Stimulated activated naive CD8-positive, alpha-beta T cell treated with anti-CD3 and anti-CD28 coated beads, Interleukin-15, Interleukin-2, amounts not matched to agents 100 ng/mL and 50 ng/mL, for 24 hours (primary cell): ENCODE measurements around the gene S100A14.

Source experiments
- H3K27ac Mint-ChIP-seq: one replicate; pipeline ENCODE4 v1.8.0; 2021; ENCODE audit warnings: mild to moderate bottlenecking, mixed read lengths
- H3K27me3 Mint-ChIP-seq: one replicate; pipeline ENCODE4 v1.8.0; 2021; ENCODE audit warnings: mixed read lengths
- H3K36me3 Mint-ChIP-seq: one replicate; pipeline ENCODE4 v1.8.0; 2021; ENCODE audit warnings: low read depth, mixed read lengths
- H3K4me1 Mint-ChIP-seq: one replicate; pipeline ENCODE4 v1.8.0; 2021; ENCODE audit warnings: low read depth, mixed read lengths
- H3K4me3 Mint-ChIP-seq: one replicate; pipeline ENCODE4 v1.8.0; 2021; ENCODE audit warnings: mild to moderate bottlenecking, mixed read lengths
- H3K9me3 Mint-ChIP-seq: one replicate; pipeline ENCODE4 v1.8.0; 2021; ENCODE audit warnings: mixed read lengths

Gene S100A14

GRCh38 chr1:153572569-153573015 lies 43.5 kb downstream of the S100A14 start:
- Mint-ChIP-seq H3K27ac (peak overlapping the region; percentile 85), H3K4me1 (peaks cover 50% of the 10 kb centered on the region), H3K36me3 (no peaks in the 10 kb centered on the region), H3K27me3 (peaks cover 16% of the 10 kb centered on the region), H3K9me3 (no peaks in the 10 kb centered on the region), H3K4me3 (no peak overlapping the region)

GRCh38 chr1:153571706-153572105 lies 44.4 kb downstream of the S100A14 start:
- H3K9me3 Mint-ChIP-seq, result no peaks in the 10 kb centered on the region

DNA sequence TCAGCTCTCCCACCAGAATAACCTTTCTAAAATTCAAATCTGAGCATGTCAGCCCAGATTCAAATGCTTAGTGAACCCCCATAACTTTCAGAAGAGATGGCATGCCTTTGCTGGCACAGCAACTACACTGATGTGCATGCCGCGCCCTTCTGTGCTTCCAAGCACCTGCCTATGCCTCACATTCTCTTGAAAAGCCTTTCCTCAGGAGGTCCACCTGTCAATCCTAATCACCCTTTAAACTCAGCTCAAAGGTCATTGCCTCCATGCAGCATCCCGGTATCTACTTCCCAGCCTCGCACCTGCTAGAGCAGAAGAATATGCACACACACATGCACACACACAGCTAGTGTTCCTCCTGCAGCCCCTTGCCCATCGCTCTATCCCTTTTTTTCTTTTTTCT lies 45.3 kb downstream of the S100A14 start:
- no peaks in the 10 kb centered on the region for H3K9me3 Mint-ChIP-seq
- peaks cover 7% of the 10 kb centered on the region for H3K27me3 Mint-ChIP-seq
- no peak overlapping the region for H3K4me3 Mint-ChIP-seq
- H3K4me1 Mint-ChIP-seq, result peaks cover 66% of the 10 kb centered on the region
- H3K36me3 Mint-ChIP-seq, result no peaks in the 10 kb centered on the region
- H3K27ac Mint-ChIP-seq, result no peak overlapping the region

More at GRCh38 chr1:153571706-153572105, 44.4 kb downstream of the S100A14 start:
- H3K4me3 Mint-ChIP-seq, result no peak overlapping the region
- no peak overlapping the region for H3K27ac Mint-ChIP-seq
- peaks cover 58% of the 10 kb centered on the region for H3K4me1 Mint-ChIP-seq
- no peaks in the 10 kb centered on the region for H3K36me3 Mint-ChIP-seq
- peaks cover 13% of the 10 kb centered on the region for H3K27me3 Mint-ChIP-seq

GRCh38 chr1:153569465-153569864 lies 46.7 kb downstream of the S100A14 start:
- Mint-ChIP-seq H3K9me3 (no peaks in the 10 kb centered on the region), H3K4me3 (no peak overlapping the region), H3K4me1 (peaks cover 78% of the 10 kb centered on the region), H3K36me3 (no peaks in the 10 kb centered on the region), H3K27ac (no peak overlapping the region), H3K27me3 (peaks cover 7% of the 10 kb centered on the region)

DNA sequence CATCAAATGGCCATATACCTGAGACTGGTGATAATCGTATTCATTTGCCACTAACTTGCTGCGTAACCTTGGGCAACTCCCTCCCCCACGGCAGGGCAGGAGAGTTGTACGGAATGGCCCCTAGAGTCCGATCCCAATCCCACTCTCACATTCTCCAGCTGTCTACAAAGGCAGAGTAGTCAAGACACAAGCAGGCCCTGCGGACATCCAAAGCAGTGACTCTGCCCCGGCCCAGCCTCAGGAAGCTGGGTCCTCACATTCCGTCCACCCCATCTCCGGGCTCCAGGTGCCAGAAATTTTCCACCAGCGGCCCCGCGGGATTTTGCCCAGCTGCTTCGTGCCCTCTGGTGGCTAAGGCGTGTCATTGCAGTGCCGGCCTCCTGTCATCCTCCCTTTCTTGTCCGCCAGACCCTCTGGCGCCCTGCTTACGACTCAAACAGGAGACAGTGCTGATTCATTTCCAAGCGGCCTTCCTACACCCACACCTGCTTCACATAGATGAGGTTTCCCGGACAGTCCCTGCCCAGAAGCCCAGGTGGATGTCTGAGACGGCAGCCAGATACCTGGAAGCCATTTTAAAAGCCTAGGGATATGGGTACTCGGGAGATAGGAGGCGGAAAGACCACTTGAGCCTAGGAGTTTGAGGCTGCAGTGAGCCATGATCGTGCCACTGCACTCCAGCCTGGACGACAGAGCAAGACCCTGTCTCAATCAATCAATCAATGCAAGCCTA lies 47.6 kb downstream of the S100A14 start:
- Mint-ChIP-seq H3K36me3 (no peaks in the 10 kb centered on the region), H3K27me3 (peaks cover 7% of the 10 kb centered on the region), H3K4me3 (peak overlapping the region; percentile 45), H3K4me1 (peaks cover 76% of the 10 kb centered on the region), H3K27ac (peak overlapping the region; percentile 81), H3K9me3 (no peaks in the 10 kb centered on the region)

GRCh38 chr1:153567621-153568366 lies 48.3 kb downstream of the S100A14 start:
- Mint-ChIP-seq H3K36me3 (no peaks in the 10 kb centered on the region), H3K9me3 (no peaks in the 10 kb centered on the region), H3K27ac (peak overlapping the region; percentile 81), H3K4me1 (peaks cover 69% of the 10 kb centered on the region), H3K27me3 (peaks cover 7% of the 10 kb centered on the region), H3K4me3 (peak overlapping the region; percentile 42)

GRCh38 chr1:153566414-153567371 lies 49.4 kb downstream of the S100A14 start:
- peak overlapping the region; percentile 58 for H3K4me3 Mint-ChIP-seq
- H3K27ac Mint-ChIP-seq, result peak overlapping the region; percentile 98
- H3K27me3 Mint-ChIP-seq, result peaks cover 7% of the 10 kb centered on the region

DNA sequence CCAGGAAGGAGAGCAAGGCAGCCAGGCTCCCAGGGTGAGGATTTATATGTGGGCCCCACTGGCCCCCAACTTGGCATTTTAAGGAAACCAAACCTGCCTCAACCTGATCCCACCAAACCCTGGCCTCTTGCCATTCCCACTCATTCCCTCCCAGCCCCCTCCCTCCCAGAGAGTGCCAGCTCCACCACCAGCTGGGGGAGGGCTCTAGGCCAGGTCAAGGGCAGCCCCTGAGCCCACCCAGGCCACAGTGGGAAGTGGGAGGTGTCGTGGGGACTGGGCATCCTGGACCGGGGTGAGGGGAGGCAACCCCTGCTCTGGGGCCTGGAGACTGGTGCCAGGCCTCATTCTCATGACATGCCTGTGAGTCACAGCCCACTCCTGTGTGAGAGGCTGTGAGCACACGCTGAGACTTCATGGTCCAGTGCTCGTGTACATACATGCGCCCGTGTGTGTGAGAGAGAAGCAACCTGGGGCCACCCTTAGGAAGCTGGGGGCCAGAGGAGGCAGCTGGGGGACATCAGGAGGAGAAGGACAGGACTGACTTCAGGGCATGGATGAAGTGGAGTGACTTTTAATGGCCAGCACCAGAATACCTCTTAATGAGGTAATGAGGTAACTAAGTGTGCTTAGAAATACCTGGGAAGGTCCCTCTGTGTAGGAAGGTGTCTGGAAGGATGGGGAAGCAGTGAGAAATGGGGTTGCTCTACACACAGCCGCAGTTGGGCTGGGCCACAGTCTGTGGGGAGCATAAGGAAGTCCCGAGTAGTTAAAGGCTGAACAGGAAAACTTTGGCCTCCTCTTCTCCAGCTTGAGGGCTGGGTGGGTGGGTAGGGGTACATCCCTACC lies 50.4 kb downstream of the S100A14 start, which contains the start of gene S100A2:
S100A2 (minus strand) TSS at position 316 of the 846 bp plus-strand sequence. CDS start 1,967 bp downstream, outside the sequence.
- peak within 1 kb of the TSS; percentile 76 for H3K4me3 Mint-ChIP-seq

More at GRCh38 chr1:153566414-153567371, 49.4 kb downstream of the S100A14 start:
- peaks cover 58% of the 10 kb centered on the region for H3K4me1 Mint-ChIP-seq
- no peaks in the 10 kb centered on the region for H3K36me3 Mint-ChIP-seq
- no peaks in the 10 kb centered on the region for H3K9me3 Mint-ChIP-seq

More for the DNA sequence above, 50.4 kb downstream of the S100A14 start, which contains the start of gene S100A2:
- Mint-ChIP-seq H3K27ac (peak within 1 kb of the TSS; percentile 98), H3K9me3 (no peaks in the 10 kb centered on the region), H3K36me3 (no peaks in the 10 kb centered on the region), H3K27me3 (peaks cover 4% of the 10 kb centered on the region), H3K4me1 (peaks cover 52% of the 10 kb centered on the region)
